DOHH2 (cell line): Measurements from ENCODE around the gene MOB3C.
"Not testable (repeated sequence)": the region's sequence is repeated elsewhere in the genome, so short reads cannot be mapped to it uniquely, and the experiment has no call there.

ENCODE experiments used
- H3F3A ChIP-seq: fragments of 200-600 bp; sonication (generic), shearing (Covaris generic); 2 replicates; pipeline ENCODE4 v1.6.0; 2016; ENCODE audit warnings: antibody characterized with exemption, mild to moderate bottlenecking; ENCODE audit not compliant: control insufficient read depth, insufficient read depth
- H3K27ac ChIP-seq: fragments of 200-600 bp; sonication (generic); 2 replicates; pipeline ENCODE4 v1.5.1; 2014; ENCODE audit warnings: low read depth, mild to moderate bottlenecking, low read length, moderate library complexity
- H3K27me3 ChIP-seq: fragments of 200-600 bp; sonication (generic); 2 replicates; pipeline ENCODE4 v1.6.1; 2014; ENCODE audit warnings: mild to moderate bottlenecking, low read length, mixed read lengths; ENCODE audit not compliant: control insufficient read depth
- H3K36me3 ChIP-seq: fragments of 200-600 bp; sonication (generic); 2 replicates; pipeline ENCODE4 v1.6.1; 2014; ENCODE audit warnings: mild to moderate bottlenecking, low read length, moderate library complexity, mixed read lengths; ENCODE audit not compliant: control insufficient read depth
- H3K4me1 ChIP-seq: fragments of 200-600 bp; sonication (generic); 2 replicates; pipeline ENCODE4 v1.6.1; 2014; ENCODE audit warnings: mild to moderate bottlenecking, low read length, mixed read lengths; ENCODE audit not compliant: control insufficient read depth
- H3K4me2 ChIP-seq: fragments of 200-600 bp; sonication (generic); 2 replicates; pipeline ENCODE4 v1.6.0; 2014; ENCODE audit warnings: mild to moderate bottlenecking, low read length, moderate library complexity
- H3K4me3 ChIP-seq: fragments of 200-600 bp; sonication (generic); 2 replicates; pipeline ENCODE4 v1.5.1; 2014; ENCODE audit warnings: mild to moderate bottlenecking, low read length, mixed read lengths
- H3K79me2 ChIP-seq: fragments of 200-600 bp; sonication (generic); 2 replicates; pipeline ENCODE4 v1.6.1; 2014; ENCODE audit warnings: mild to moderate bottlenecking, low read length, mixed read lengths; ENCODE audit not compliant: control insufficient read depth
- H3K9me2 ChIP-seq: fragments of 200-600 bp; sonication (generic); replicated peaks from 2 replicates; pipeline ENCODE4 v1.6.1; 2014; ENCODE audit warnings: mild to moderate bottlenecking, low read length, mixed read lengths; ENCODE audit not compliant: control insufficient read depth
- H3K9me3 ChIP-seq: fragments of 200-600 bp; sonication (generic); 2 replicates; pipeline ENCODE4 v1.6.1; 2014; ENCODE audit warnings: antibody characterized with exemption, low read length, mixed read lengths; ENCODE audit not compliant: control insufficient read depth, insufficient read depth
- H4K20me1 ChIP-seq: fragments of 200-600 bp; sonication (generic); 2 replicates; pipeline ENCODE4 v1.6.0; 2014; ENCODE audit warnings: low read depth, mild to moderate bottlenecking, antibody characterized with exemption, low read length, moderate library complexity; ENCODE audit not compliant: control insufficient read depth, insufficient read depth
- CTCF ChIP-seq: fragments of 200-600 bp; sonication (generic); IDR thresholded peaks from one replicate; pipeline ENCODE4 v1.5.1; 2014; ENCODE audit warnings: antibody characterized with exemption, mild to moderate bottlenecking, low read depth, low read length; ENCODE audit not compliant: poor library complexity, severe bottlenecking
- EZH2phosphoT487 ChIP-seq: fragments of 200-600 bp; sonication (generic); IDR thresholded peaks from 2 replicates; pipeline ENCODE4 v1.6.1; 2017; ENCODE audit warnings: borderline replicate concordance, mild to moderate bottlenecking, antibody characterized with exemption, low read length, moderate library complexity, mixed read lengths

The MOB3C gene

GRCh38 chr1:46659307-46659870 lies 42.8 kb upstream of the MOB3C start:
- no peaks in the 10 kb centered on the region for H3F3A ChIP-seq
- H3K79me2 ChIP-seq = no peaks in the 10 kb centered on the region
- TF ChIP-seq EZH2phosphoT487 = no peak
- H3K9me2 ChIP-seq = no peaks in the 10 kb centered on the region
- H3K36me3 ChIP-seq = peaks cover 45% of the 10 kb centered on the region
- H3K27ac ChIP-seq = no peak overlapping the region
- H3K9me3 ChIP-seq = no peaks in the 10 kb centered on the region
- H3K4me3 ChIP-seq = no peak overlapping the region
- H3K27me3 ChIP-seq = no peaks in the 10 kb centered on the region
- H3K4me1 ChIP-seq = no peaks in the 10 kb centered on the region
- H4K20me1 ChIP-seq = no peaks in the 10 kb centered on the region
- no peak overlapping the region for H3K4me2 ChIP-seq

GRCh38 chr1:46657775-46658174 lies 41.2 kb upstream of the MOB3C start:
- no peaks in the 10 kb centered on the region for H3K79me2 ChIP-seq
- H3K27me3 ChIP-seq = no peaks in the 10 kb centered on the region
- H3K4me1 ChIP-seq = no peaks in the 10 kb centered on the region
- no peak for TF ChIP-seq CTCF
- no peak overlapping the region for H3K4me3 ChIP-seq
- no peaks in the 10 kb centered on the region for H4K20me1 ChIP-seq
- no peaks in the 10 kb centered on the region for H3K9me2 ChIP-seq
- no peaks in the 10 kb centered on the region for H3K9me3 ChIP-seq
- no peak overlapping the region for H3K27ac ChIP-seq
- peaks cover 44% of the 10 kb centered on the region for H3K36me3 ChIP-seq
- no peak overlapping the region for H3K4me2 ChIP-seq
- H3F3A ChIP-seq = no peaks in the 10 kb centered on the region

- Histone ChIP-seq H3K4me3 (no peak overlapping the region), H3K36me3 (peaks cover 50% of the 10 kb centered on the region), H4K20me1 (no peaks in the 10 kb centered on the region), H3K4me2 (no peak overlapping the region), H3K9me3 (no peaks in the 10 kb centered on the region), H3K27me3 (no peaks in the 10 kb centered on the region), H3F3A (no peaks in the 10 kb centered on the region), H3K27ac (no peak overlapping the region), H3K4me1 (no peaks in the 10 kb centered on the region), H3K9me2 (no peaks in the 10 kb centered on the region), H3K79me2 (no peaks in the 10 kb centered on the region)
- no peak for TF ChIP-seq CTCF
- no peak for TF ChIP-seq EZH2phosphoT487
Observed at GRCh38 chr1:46656643-46657042, 40.0 kb upstream of the MOB3C start.

GRCh38 chr1:46655848-46656247 lies 39.2 kb upstream of the MOB3C start:
- Histone ChIP-seq H3K27ac (no peak overlapping the region), H3K4me1 (no peaks in the 10 kb centered on the region), H3F3A (no peaks in the 10 kb centered on the region), H3K4me2 (no peak overlapping the region), H4K20me1 (no peaks in the 10 kb centered on the region), H3K79me2 (no peaks in the 10 kb centered on the region), H3K36me3 (peaks cover 50% of the 10 kb centered on the region), H3K9me3 (no peaks in the 10 kb centered on the region), H3K4me3 (no peak overlapping the region), H3K27me3 (no peaks in the 10 kb centered on the region), H3K9me2 (no peaks in the 10 kb centered on the region)
- no peak for TF ChIP-seq EZH2phosphoT487
- no peak for TF ChIP-seq CTCF

GRCh38 chr1:46654698-46655097 lies 38.1 kb upstream of the MOB3C start:
- not testable (repeated sequence) for H3K27me3 ChIP-seq, H3K79me2 ChIP-seq, H3K9me3 ChIP-seq, H3K4me3 ChIP-seq, H4K20me1 ChIP-seq, H3K4me2 ChIP-seq, H3F3A ChIP-seq, H3K9me2 ChIP-seq, H3K4me1 ChIP-seq, H3K27ac ChIP-seq
- peaks cover 60% of the 10 kb centered on the region for H3K36me3 ChIP-seq
